MG63 (cell line): ENCODE results near the gene DSG1. TPM values are rescaled to one million over a fixed set of nuclear protein-coding genes. Genes with fewer than 3 reads are reported as not detected.
"Not testable (repeated sequence)": the region's sequence is repeated elsewhere in the genome, so short reads cannot be mapped to it uniquely, and the experiment has no call there.

Experiments
- DNase-seq: peaks from one replicate; pipeline ENCODE4 v3.0.0-alpha.2; 2020
- H3K27me3 ChIP-seq: fragments of 250-450 bp; sonication (Bioruptor Pico); 2 replicates; pipeline ENCODE4 v1.5.1; 2020; ENCODE audit warnings: mild to moderate bottlenecking, moderate library complexity
- H3K36me3 ChIP-seq: fragments of 250-450 bp; sonication (Bioruptor Pico); 2 replicates; pipeline ENCODE4 v1.5.1; 2020; ENCODE audit warnings: mild to moderate bottlenecking, moderate library complexity
- H3K4me3 ChIP-seq: fragments of 250-450 bp; sonication (Bioruptor Pico); 2 replicates; pipeline ENCODE4 v1.5.1; 2020; ENCODE audit warnings: mild to moderate bottlenecking, moderate library complexity
- H3K9me3 ChIP-seq: fragments of 250-450 bp; sonication (Bioruptor Pico); 2 replicates; pipeline ENCODE4 v1.5.1; 2020; ENCODE audit warnings: mild to moderate bottlenecking, moderate library complexity
- total RNA-seq: library from RNA; depleted of rRNA; stranded (reverse); fragments of >200 nt; shearing (Covaris generic); gene quantifications from 2 replicates; pipeline ENCODE4 v1.2.3, GENCODE V29; 2014; ENCODE audit warnings: low replicate concordance; rRNA removed

The DSG1 gene
- total RNA-seq = not detected in 2 replicates

DNA sequence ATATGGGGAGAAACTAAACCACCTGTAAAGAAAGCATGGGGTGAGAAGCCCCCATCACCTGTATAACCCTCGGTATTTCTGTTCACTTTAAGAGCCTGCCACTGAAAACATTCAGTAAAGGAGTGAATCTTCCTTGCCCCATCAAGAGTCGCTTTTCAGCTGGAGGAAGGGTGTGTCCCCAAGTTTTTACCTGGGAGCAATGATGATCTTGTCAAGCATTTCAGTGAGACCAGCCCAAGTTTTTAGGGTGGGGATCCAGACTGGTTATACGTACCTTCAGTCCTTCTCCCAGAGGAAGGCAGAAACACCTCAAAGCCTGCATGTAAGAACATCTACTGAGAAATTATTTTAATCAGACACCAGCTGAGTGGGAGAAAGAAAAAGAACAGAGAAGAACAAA is at the start of gene DSG1:
TSS of gene DSG1 (plus strand) at position 301 of the 400 bp plus-strand sequence. CDS start 141 bp downstream, outside the sequence.
- H3K9me3 ChIP-seq = no peaks in the 10 kb centered on the region
- H3K4me3 ChIP-seq = no peak within 1 kb of the TSS
- H3K36me3 ChIP-seq = no peaks in the 10 kb centered on the region
- DNase-seq = no peak
- no peaks in the 10 kb centered on the region for H3K27me3 ChIP-seq

DNA sequence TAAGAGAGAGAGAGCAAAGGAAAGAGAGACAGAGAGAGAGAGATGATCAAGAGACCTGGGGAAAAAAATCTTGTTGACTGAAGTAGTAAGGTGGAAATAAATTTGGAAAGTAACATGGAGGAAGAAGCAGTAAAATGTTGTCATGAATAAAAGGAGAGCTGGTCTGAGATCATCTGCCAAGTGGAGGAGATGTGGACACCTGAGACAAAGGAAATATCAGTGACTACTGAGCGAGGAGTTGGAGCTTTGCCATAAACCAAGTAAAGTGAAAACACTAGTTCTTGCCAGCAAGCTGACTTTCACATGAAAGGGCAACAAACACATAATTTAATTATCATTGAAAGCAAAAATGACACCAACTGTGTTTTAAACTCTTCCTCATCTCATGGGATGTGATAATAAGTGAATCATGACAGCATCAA is 49.0 kb upstream of the DSG1 start:
- no peak for DNase-seq
- Histone ChIP-seq H3K27me3 (no peaks in the 10 kb centered on the region; the same call in 1 of the 2 replicates), H3K36me3 (no peaks in the 10 kb centered on the region), H3K9me3 (no peaks in the 10 kb centered on the region), H3K4me3 (no peak overlapping the region)

DNA sequence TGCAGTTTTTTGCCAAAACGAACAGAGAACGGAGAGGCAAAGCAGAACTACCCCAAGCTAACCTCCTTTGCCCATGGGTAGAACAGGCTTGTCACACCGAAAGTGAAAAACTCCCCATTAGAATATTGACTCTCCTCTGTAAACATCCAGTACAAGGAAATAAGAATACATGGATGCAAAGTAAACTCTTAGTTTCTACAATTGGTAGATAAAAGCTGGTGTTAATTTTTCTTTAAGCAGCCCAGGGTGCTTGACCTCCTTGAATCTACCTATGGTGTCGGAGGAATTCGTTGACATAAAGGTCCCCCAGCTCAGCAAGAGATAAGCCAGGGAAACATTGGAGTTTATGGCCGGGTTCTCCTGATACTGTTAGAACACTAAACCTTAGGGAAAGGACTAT is 48.4 kb upstream of the DSG1 start:
- H3K36me3 ChIP-seq = no peaks in the 10 kb centered on the region
- no peak for DNase-seq
- no peaks in the 10 kb centered on the region for H3K9me3 ChIP-seq
- H3K27me3 ChIP-seq = no peaks in the 10 kb centered on the region; the same call in 1 of the 2 replicates
- H3K4me3 ChIP-seq = no peak overlapping the region

DNA sequence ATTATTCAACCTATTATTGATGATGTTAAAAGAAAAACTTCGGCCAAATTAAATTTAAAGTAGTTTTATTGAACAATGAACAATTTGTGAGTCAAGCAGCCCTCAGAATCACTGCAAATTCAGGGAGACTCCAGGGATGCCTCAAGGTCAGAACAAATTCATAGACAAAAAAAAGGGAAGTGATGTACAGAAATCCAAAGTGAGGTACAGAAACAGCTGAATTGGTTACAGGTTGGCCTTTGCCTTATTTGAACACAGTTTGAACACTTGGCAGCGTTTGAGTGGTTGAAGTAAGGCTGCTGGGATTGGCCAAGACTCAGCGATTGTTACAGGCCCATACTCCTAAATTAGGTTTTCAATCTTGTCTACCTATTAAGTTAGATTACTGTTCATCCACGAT is 47.4 kb upstream of the DSG1 start:
- DNase-seq = no peak
- H3K36me3 ChIP-seq = no peaks in the 10 kb centered on the region
- H3K9me3 ChIP-seq = no peaks in the 10 kb centered on the region

DNA sequence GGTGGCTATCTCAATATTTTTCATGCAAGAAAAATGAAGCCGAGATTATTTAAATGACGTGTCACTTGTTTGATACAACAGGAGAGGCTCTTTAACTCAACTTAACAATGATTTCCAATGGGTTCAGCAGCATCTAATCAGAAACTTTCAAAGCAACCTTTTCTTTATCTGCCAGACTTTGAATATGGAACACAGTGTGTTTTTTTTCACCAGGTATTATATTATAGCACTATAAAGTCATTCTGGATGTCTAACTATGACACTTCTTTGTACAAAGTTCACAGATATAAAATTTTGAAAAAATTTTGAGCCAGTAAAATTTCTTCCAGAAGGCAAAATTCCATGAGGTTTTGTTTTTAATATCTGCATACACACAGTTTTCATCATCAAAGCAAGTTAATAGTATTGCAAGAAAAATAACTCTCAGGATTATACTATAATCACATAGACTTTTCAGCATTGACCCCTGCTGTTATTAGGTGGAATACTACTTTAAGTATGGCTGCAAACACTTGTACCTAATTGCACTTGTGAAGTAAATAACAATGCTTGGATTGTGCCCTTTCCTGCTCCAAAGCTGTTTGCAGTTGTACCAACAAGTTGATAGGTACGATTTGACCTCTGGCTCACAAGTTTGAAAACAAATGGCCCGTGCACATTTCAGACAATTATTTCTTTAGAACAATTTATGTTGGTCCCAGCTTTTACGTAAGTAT is 44.0 kb upstream of the DSG1 start:
- Histone ChIP-seq H3K36me3 (no peaks in the 10 kb centered on the region), H3K4me3 (no peak overlapping the region), H3K9me3 (no peaks in the 10 kb centered on the region), H3K27me3 (no peaks in the 10 kb centered on the region; the same call in 1 of the 2 replicates)
- no peak for DNase-seq

More for the DNA sequence above, 47.4 kb upstream of the DSG1 start:
- Histone ChIP-seq H3K27me3 (no peaks in the 10 kb centered on the region; the same call in 1 of the 2 replicates), H3K4me3 (no peak overlapping the region)

DNA sequence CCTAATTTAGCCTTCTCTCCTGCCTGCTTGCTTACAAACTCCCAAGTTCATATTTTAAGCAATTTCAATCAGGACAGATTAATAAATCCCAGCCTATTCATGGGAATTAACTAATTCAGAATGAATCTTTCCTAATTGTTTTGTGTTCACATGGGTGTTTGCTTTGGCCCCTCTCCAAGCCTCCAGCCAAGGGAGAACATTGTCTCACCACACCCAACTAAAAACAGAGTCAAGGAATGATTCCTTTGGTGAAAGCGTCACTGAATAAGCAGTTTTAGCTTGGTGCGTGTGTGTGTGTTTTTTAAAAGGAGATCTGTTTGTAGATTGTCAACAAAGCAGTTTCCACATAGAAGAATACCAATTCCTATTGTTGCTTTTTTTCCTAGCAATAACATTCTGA is 43.0 kb upstream of the DSG1 start:
- H3K36me3 ChIP-seq = no peaks in the 10 kb centered on the region
- no peaks in the 10 kb centered on the region for H3K9me3 ChIP-seq
- DNase-seq = no peak
- no peak overlapping the region for H3K4me3 ChIP-seq
- H3K27me3 ChIP-seq = no peaks in the 10 kb centered on the region; the same call in 1 of the 2 replicates

DNA sequence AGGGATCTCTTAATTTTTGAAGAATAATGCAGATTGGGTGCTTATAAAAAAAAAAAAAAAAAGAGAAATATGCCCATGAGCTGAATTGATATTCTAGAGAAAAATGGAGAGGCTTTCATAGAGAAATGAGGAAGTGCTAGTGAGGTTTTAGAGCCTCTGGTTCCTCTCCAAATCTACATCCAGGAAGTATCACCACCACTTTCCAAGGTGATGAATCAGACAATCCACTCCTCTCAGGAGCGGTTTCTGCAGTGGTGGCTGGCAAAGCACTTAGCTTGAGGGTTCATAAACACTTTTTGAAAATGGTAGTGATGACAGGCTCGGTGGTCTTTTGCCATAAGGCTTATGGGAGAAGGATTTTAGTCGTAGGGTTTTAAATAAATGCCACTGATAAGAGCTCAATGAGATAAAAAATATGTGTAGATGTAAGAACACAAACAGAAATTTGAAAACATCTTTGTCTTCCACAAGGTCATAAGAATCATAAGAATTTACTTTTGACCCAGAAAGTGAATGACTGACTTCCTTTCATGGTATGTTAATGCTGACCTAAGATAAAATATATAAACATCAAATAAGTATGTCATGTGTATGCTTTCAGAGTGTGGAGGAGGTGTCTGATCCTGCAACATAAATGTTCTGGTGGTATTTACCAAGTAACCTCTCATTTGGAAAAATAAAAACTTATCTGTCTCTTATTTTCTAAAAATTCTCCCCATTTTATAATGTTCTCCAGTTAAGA is 42.1 kb upstream of the DSG1 start:
- no peak for DNase-seq
- H3K36me3 ChIP-seq = no peaks in the 10 kb centered on the region
- no peak overlapping the region for H3K4me3 ChIP-seq
- H3K9me3 ChIP-seq = no peaks in the 10 kb centered on the region
- H3K27me3 ChIP-seq = no peaks in the 10 kb centered on the region; the same call in 1 of the 2 replicates

DNA sequence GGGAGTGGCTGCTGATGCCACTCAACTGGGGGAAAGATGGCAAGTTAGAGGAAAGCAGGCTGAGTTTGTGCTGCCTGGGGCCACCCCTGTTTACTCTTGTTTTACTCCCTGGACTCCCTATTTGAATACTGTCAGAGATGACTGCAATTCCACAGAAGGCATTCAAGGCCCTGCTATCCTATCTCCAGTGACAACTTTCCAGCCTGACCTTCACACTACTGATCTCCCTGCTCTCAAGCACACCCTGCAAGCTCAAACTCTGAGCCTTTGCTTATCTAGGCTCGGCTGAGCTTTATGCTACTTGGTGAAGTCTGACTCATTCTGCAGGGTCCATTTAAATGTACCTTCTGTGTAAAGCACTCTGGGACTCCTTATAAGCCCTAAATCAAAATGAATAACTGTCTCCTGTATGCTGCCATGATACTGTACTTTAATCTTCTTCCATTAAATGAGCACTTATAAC is 39.3 kb upstream of the DSG1 start:
- DNase-seq = no peak
- Histone ChIP-seq H3K4me3 (no peak overlapping the region), H3K27me3 (no peaks in the 10 kb centered on the region), H3K9me3 (no peaks in the 10 kb centered on the region), H3K36me3 (no peaks in the 10 kb centered on the region)

DNA sequence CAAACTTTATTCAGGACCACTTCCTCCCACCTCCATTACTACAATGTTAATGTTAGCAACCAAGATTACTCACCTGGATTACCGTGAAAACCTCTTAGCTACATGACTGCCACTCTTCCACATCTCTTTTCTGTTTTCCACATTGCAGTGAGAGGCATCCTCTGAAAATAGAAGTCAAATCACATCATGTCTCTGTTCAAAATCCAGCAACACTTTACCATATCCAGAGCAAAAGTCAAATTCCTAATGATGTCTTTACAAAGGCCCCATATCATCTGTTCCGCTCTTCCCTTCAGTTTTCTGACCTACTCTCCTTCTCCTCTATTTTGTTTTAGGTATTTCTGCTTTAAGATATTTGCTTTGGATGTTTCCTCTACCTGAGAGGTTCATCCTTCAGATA is 37.5 kb upstream of the DSG1 start:
- H3K36me3 ChIP-seq = no peaks in the 10 kb centered on the region
- no peak overlapping the region for H3K4me3 ChIP-seq

DNA sequence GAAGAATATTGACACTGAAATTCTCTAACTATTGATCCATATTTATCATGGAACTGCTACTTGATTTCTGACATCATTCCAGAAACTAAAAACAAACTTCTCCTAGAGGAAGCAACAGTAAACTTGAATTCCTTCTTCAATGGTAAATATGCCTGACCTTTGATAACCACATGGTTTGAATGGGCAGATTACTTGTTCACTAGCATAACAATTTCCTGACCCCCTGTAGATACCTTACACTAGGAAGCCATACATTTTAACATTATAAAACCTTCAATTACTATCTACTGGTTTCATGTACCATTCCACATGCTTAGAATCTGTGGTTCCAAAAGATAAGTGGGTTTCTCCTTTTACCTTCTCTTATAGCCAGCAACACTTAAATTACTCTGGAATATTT is 36.5 kb upstream of the DSG1 start:
- no peak for DNase-seq
- H3K4me3 ChIP-seq = no peak overlapping the region
- H3K9me3 ChIP-seq = no peaks in the 10 kb centered on the region
- no peaks in the 10 kb centered on the region for H3K27me3 ChIP-seq
- H3K36me3 ChIP-seq = no peaks in the 10 kb centered on the region

More for the DNA sequence above, 37.5 kb upstream of the DSG1 start:
- no peak for DNase-seq
- Histone ChIP-seq H3K27me3 (no peaks in the 10 kb centered on the region), H3K9me3 (no peaks in the 10 kb centered on the region)

DNA sequence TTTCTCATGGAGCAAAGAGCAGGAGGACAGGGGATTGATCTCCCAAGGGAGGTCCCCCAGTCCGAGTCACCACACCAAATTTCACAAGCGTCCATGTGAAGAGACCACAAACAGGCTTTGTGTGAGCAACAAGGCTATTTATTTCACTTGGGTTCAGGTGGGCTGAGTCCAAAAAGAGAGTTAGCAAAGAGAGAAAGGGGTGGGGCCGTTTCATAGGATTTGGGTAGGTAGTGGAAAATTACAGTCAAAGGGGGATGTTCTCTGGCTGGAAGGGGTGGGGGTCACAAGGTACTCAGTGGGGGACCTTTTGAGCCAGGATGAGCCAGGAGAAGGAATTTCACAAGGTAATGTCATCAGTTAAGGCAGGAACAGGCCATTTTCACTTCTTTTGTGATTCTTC is 28.5 kb upstream of the DSG1 start:
- H3K36me3 ChIP-seq, H3K4me3 ChIP-seq, H3K9me3 ChIP-seq, DNase-seq, H3K27me3 ChIP-seq: not testable (repeated sequence)

DNA sequence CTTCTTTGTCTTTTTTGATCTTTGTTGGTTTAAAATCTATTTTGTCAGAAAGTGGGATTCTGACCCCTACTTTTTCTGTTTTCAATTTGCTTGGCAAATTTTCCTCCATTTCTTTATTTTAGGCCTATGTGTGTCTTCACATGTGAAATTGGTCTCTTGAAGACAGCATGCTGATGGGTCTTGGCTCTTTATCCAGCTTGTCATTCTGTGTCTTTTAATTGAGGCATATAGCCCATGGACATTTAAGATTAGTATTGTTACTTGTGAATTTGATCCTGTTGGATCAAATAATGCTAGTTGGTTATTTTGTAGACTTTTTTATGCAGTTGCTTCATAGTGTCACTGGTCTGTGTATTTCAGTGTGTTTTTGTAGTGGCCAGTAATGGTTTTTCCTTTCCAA is 26.3 kb upstream of the DSG1 start:
- Histone ChIP-seq H3K27me3 (no peaks in the 10 kb centered on the region), H3K9me3 (0 out of 2 replicates have a peak, but pooled peaks cover 2% of the 10 kb centered on the region), H3K4me3 (no peak overlapping the region), H3K36me3 (no peaks in the 10 kb centered on the region)
- DNase-seq = no peak

DNA sequence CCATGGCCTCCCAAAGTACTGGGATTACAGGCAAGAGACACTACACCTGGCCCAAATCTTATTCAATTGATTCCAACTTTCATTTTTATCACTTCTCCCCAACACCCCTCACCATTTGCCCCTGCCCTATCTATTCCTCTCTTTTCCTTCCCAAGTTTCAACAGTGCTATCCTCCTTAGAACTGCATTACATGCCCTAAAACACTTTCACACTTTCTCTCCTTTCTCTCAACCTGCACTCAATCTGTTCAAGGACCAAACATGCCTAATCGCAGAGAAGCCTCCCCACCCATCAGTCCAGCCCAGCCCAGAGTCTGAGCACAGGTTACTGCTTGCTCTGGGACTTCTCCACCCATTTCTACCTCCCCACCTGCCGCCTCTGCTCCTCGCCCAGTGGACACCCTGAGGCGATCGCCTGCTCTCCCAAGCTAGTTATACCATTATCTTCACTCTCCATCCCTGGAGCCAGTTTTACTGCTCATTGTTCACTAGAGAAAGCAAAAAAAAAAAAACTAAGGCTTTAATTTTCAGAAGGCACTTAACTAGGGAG is 23.7 kb upstream of the DSG1 start:
- H3K36me3 ChIP-seq = no peaks in the 10 kb centered on the region
- H3K9me3 ChIP-seq = 0 out of 2 replicates have a peak, but pooled peaks cover 2% of the 10 kb centered on the region
- no peak overlapping the region for H3K4me3 ChIP-seq
- H3K27me3 ChIP-seq = no peaks in the 10 kb centered on the region
- DNase-seq = no peak

DNA sequence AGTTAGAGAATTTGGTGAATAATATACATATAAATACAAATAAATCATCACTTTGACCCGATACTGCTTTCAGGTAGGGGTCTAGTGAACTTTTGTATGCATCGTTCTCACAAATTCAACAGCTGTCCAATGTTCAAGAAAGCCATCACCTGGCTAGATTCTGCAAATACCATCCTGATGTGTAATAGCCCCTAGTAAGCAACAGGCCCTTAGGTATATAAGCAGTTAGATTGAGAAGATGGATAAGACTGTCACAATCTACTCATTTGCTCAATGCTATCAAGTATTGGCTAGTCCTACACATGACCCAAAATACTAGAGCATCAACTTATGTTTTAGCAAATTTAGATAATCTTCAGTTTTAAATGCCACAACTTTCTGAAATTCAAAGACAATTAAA is 20.7 kb upstream of the DSG1 start:
- Histone ChIP-seq H3K36me3 (no peaks in the 10 kb centered on the region), H3K4me3 (no peak overlapping the region), H3K9me3 (no peaks in the 10 kb centered on the region)

DNA sequence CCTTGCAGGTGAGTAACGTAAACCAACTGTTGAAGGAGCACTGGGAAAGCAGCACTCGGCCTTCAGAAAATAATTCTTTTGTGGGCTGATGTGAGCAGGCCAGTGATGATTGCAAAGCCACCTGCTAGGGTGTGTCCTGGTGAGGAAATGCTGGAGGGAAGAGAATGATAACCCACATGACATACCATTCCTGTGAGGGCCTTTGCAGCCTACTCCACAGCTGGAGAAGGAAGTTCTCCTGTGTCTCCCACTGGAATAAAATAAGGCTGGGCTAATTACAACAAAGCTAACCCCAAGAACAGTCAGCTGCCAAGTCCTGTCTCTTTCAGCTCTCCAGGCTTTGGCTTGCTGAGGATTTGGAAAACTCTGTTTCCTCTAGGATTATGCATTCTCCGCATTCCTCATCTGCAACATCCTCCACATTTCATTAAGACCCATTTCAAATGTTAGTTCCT is 16.7 kb upstream of the DSG1 start:
- Histone ChIP-seq H3K4me3 (no peak overlapping the region), H3K9me3 (no peaks in the 10 kb centered on the region), H3K36me3 (no peaks in the 10 kb centered on the region), H3K27me3 (no peaks in the 10 kb centered on the region)
- DNase-seq = no peak

More for the DNA sequence above, 20.7 kb upstream of the DSG1 start:
- no peaks in the 10 kb centered on the region for H3K27me3 ChIP-seq
- no peak for DNase-seq

DNA sequence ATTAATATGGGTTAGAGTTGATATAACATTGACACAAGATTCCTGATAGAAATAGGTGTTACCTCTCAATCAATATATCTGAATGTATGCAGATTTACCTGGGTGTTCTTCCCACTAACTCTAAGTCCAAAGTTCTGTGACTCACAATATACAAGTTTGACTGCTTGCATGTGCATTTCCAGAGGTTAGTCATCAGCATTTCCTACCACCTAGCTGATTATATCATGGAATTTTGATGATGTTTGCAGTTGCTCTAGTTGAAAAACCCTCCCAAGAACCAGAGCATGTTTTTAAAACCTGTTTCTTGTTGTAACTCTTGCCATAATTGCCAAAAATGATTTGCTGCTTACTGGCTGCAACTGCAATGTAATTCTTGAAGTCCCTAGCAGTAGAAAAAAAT is 15.0 kb upstream of the DSG1 start:
- DNase-seq = no peak
- H3K27me3 ChIP-seq = no peaks in the 10 kb centered on the region

DNA sequence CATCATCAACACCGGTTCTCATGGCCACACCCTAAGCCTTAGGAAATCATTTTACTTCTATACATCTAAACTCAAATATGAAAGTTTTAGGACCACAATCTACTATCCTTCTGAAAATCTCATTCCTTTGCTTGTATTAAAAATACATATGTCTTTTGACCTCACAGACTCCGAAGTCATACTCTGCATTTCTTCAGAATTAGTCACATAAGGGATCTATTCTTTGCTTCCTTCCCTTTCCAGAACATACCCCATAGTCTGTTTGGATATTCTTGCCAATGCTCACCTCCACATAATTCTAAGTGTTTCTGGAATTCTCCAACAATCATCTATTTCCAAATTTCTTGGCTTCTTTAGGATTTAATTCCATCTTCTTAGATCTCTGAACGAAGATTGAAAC is 14.2 kb upstream of the DSG1 start:
- H3K36me3 ChIP-seq = no peaks in the 10 kb centered on the region
- DNase-seq = no peak
- H3K27me3 ChIP-seq = no peaks in the 10 kb centered on the region
- no peaks in the 10 kb centered on the region for H3K9me3 ChIP-seq
- H3K4me3 ChIP-seq = no peak overlapping the region

More for the DNA sequence above, 15.0 kb upstream of the DSG1 start:
- Histone ChIP-seq H3K4me3 (no peak overlapping the region), H3K9me3 (no peaks in the 10 kb centered on the region), H3K36me3 (no peaks in the 10 kb centered on the region)
